Panc1 (cell line): ENCODE measurements around the gene NEB.

Experiments used
- CTCF ChIP-seq: fragments of 450-650 bp; IDR thresholded peaks from 2 replicates; pipeline ENCODE4 v1.5.1; 2017; ENCODE audit warnings: mild to moderate bottlenecking
- POLR2AphosphoS5 ChIP-seq: IDR thresholded peaks from 2 replicates; pipeline ENCODE4 v1.6.1; 2012; ENCODE audit warnings: mild to moderate bottlenecking, low read depth, low read length, moderate library complexity
- REST ChIP-seq, 2 experiments: IDR thresholded peaks; 2 replicates each; pipeline ENCODE4 v1.6.1; 2011 to 2012; ENCODE audit warnings: low read depth in 2 of 2, control low read depth in 1 of 2, low read length in 1 of 2, mild to moderate bottlenecking in 1 of 2, moderate library complexity in 1 of 2; ENCODE audit not compliant: insufficient read depth in 1 of 2
- SIN3A ChIP-seq: IDR thresholded peaks from 2 replicates; pipeline ENCODE4 v1.6.1; 2012; ENCODE audit warnings: low read depth, mild to moderate bottlenecking, low read length, moderate library complexity, borderline replicate concordance; ENCODE audit not compliant: insufficient read depth
- TCF7L2 ChIP-seq: IDR thresholded peaks from 2 replicates; pipeline ENCODE4 v1.6.1; 2011; ENCODE audit warnings: mild to moderate bottlenecking, low read depth, low read length, inconsistent platforms

GRCh38 chr2:151518802-151519201, 215.5 kb downstream of the NEB start:
- TF ChIP-seq CTCF (no peak), POLR2AphosphoS5 (no peak), SIN3A (no peak), TCF7L2 (no peak), REST (IDR thresholded peaks at IDR 0.05; ENCODE audit: insufficient read depth in 1 of 2, low read depth in 2 of 2, low read length in 1 of 2) (no peak)
